Nephron (organoid): ENCODE results near the gene SOX8.
"Not testable (repeated sequence)": the region's sequence is repeated elsewhere in the genome, so short reads cannot be mapped to it uniquely, and the experiment has no call there.

Experiments used
- H3K27ac Mint-ChIP-seq, 3 experiments: 2 replicates each; pipeline ENCODE4 v1.8.0; 2020; ENCODE audit warnings: mixed read lengths in 3 of 3, mild to moderate bottlenecking in 2 of 3, moderate library complexity in 1 of 3
- H3K27me3 Mint-ChIP-seq: 2 replicates; pipeline ENCODE4 v1.8.0; 2021; ENCODE audit warnings: low read depth, mild to moderate bottlenecking, moderate library complexity, mixed read lengths
- H3K36me3 Mint-ChIP-seq: 2 replicates; pipeline ENCODE4 v1.8.0; 2020; ENCODE audit warnings: low read depth, mixed read lengths
- H3K4me1 Mint-ChIP-seq: 2 replicates; pipeline ENCODE4 v1.8.0; 2020; ENCODE audit warnings: mixed read lengths
- H3K4me3 Mint-ChIP-seq, 3 experiments: 2 replicates each; pipeline ENCODE4 v1.8.0; 2020; ENCODE audit warnings: mild to moderate bottlenecking in 3 of 3, mixed read lengths in 3 of 3, moderate library complexity in 2 of 3
- H3K9me3 Mint-ChIP-seq: 2 replicates; pipeline ENCODE4 v1.8.0; 2020; ENCODE audit warnings: mixed read lengths
- CTCF ChIP-seq, 3 experiments: fragments of 200-600 bp; sonication (generic); IDR thresholded peaks; one replicate each; pipeline ENCODE4 v1.5.0; 2021; ENCODE audit warnings: antibody characterized with exemption in 3 of 3; ENCODE audit not compliant: unreplicated experiment in 3 of 3

The SOX8 gene

GRCh38 chr16:951660-952301 lies 29.8 kb upstream of the SOX8 start:
- H3K36me3 Mint-ChIP-seq = peaks cover 34% of the 10 kb centered on the region
- H3K9me3 Mint-ChIP-seq = no peaks in the 10 kb centered on the region
- H3K4me3 Mint-ChIP-seq = no peak overlapping the region
- H3K27ac Mint-ChIP-seq = no peak overlapping the region
- TF ChIP-seq CTCF (IDR thresholded peaks at IDR 0.05; ENCODE audit: unreplicated experiment in 3 of 3) = no peak
- H3K4me1 Mint-ChIP-seq = peaks cover 8% of the 10 kb centered on the region
- no peaks in the 10 kb centered on the region for H3K27me3 Mint-ChIP-seq

GRCh38 chr16:952321-952720 lies 29.2 kb upstream of the SOX8 start:
- peaks cover 4% of the 10 kb centered on the region for H3K9me3 Mint-ChIP-seq
- no peak for TF ChIP-seq CTCF (IDR thresholded peaks at IDR 0.05; ENCODE audit: unreplicated experiment in 3 of 3)
- H3K4me3 Mint-ChIP-seq = no peak overlapping the region
- no peaks in the 10 kb centered on the region for H3K27me3 Mint-ChIP-seq
- H3K27ac Mint-ChIP-seq = no peak overlapping the region
- H3K4me1 Mint-ChIP-seq = peaks cover 4% of the 10 kb centered on the region
- H3K36me3 Mint-ChIP-seq = peaks cover 32% of the 10 kb centered on the region

DNA sequence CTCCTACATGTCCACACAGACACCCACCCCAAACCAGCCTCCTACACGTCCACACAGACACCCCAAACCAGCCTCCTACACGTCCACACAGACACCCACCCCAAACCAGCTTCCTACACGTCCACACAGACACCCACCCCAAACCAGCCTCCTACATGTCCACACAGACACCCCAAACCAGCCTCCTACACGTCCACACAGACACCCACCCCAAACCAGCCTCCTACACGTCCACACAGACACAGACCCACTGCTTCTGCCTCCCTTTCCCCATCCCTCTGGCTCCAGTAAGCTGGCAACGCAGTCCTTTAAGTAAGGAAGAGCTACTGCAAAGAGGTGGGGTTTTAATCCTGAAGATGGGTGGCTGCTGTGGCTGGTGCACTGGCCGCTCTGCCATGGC lies 27.8 kb upstream of the SOX8 start:
- H3K27ac Mint-ChIP-seq, H3K9me3 Mint-ChIP-seq, H3K27me3 Mint-ChIP-seq, H3K4me1 Mint-ChIP-seq, H3K4me3 Mint-ChIP-seq: not testable (repeated sequence)
- H3K36me3 Mint-ChIP-seq = peaks cover 25% of the 10 kb centered on the region

DNA sequence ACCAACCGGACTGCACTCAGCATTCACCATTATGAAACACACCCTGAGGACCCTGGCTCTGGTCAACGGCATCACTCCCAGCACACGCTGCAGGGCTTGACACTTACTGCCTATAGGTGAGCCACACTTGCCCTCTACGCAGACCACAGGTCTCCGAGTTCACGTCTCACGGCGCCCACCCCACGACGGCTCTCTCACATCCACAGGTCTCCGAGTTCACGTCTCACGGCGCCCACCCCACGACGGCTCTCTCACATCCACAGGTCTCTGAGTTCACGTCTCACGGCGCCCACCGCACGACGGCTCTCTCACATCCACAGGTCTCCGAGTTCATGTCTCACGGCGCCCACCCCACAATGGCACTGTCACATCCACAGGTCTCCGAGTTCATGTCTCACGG lies 25.8 kb upstream of the SOX8 start:
- H3K36me3 Mint-ChIP-seq = peaks cover 25% of the 10 kb centered on the region
- not testable (repeated sequence) for H3K9me3 Mint-ChIP-seq

DNA sequence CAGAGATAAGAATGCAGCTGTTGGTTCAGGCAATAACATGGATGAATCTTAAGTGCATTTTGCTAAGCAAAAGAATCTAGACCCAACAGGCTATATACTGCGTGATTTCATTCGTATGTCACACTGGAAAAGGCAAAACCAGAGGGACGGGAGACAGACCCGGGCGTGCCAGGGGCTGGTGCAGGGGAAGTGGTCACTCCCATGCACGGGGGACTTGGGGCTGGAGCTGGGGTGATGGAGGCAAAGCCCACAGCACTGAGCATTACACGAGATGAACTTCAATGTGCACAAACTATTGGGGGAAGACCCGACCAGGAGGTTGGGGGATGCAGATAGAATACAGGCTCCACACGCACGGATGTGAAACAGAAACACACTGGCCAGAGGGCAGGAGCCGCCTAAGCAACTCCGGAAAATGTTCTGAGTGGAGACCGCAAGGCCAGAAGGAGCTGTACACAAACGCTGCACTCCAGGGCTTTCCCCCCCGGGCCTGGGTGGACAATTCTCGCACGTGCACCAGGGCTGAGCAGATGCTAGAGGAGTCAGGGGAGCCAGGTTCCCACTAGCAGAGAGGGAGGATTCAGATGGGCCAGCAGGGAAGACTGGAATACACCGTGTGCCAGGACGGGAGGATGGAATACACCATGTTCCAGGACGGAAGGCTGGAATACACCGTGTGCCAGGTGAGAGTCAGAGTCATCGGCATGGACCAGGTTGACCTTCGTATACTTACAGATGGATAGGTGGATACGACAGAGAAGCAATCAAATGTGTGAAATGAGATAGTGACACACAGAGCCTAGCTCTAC lies 22.1 kb upstream of the SOX8 start:
- no peaks in the 10 kb centered on the region for H3K27me3 Mint-ChIP-seq
- H3K4me3 Mint-ChIP-seq = no peak overlapping the region
- H3K4me1 Mint-ChIP-seq = peaks cover 21% of the 10 kb centered on the region
- no peak overlapping the region for H3K27ac Mint-ChIP-seq
- H3K36me3 Mint-ChIP-seq = peaks cover 19% of the 10 kb centered on the region
- TF ChIP-seq CTCF (IDR thresholded peaks at IDR 0.05; ENCODE audit: unreplicated experiment in 3 of 3) = no peak
- peaks cover 7% of the 10 kb centered on the region for H3K9me3 Mint-ChIP-seq

More for the DNA sequence above, 25.8 kb upstream of the SOX8 start:
- not testable (repeated sequence) for H3K27ac Mint-ChIP-seq, H3K27me3 Mint-ChIP-seq, H3K4me3 Mint-ChIP-seq
- peaks cover 13% of the 10 kb centered on the region for H3K4me1 Mint-ChIP-seq

DNA sequence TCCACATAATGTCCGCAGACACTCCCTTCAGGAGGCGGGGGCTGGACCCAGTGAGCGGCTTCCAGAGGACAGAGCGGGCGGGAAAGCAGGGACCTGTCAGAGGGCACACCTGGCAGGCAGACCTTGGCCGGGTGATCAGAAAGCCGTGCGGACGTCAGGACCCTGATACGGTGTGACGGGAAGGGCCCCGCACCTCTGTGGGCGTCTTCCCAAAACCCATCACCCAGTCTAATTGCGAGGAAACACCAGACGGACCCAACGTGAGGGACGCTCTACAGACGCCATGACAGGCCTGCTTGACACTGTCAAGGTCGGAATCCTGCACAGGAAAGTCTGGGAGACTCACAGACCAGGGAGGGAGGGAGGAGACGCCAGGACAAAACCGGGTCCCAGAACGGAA lies 19.2 kb upstream of the SOX8 start:
- peaks cover 36% of the 10 kb centered on the region for H3K36me3 Mint-ChIP-seq
- H3K4me1 Mint-ChIP-seq = peaks cover 35% of the 10 kb centered on the region
- H3K27me3 Mint-ChIP-seq = no peaks in the 10 kb centered on the region
- H3K9me3 Mint-ChIP-seq = peaks cover 15% of the 10 kb centered on the region
- H3K4me3 Mint-ChIP-seq = no peak overlapping the region
- TF ChIP-seq CTCF (IDR thresholded peaks at IDR 0.05; ENCODE audit: unreplicated experiment in 3 of 3) = no peak
- H3K27ac Mint-ChIP-seq = no peak overlapping the region
